Neuronal stem cell (in vitro differentiated cells): ENCODE measurements around the gene DOK3.
A peak's percentile ranks its signal among the peaks of the same experiment; 100 is the strongest.

Experiments used
- DNase-seq: peaks from one replicate; pipeline ENCODE4 v3.0.0-alpha.2; 2013; ENCODE audit warnings: low spot score
- H2AFZ ChIP-seq: one replicate; pipeline ENCODE4 v1.6.1; 2013; ENCODE audit warnings: mild to moderate bottlenecking, low read length, inconsistent platforms
- H2AK5ac ChIP-seq: 2 replicates; pipeline ENCODE4 v1.6.1; 2013; ENCODE audit warnings: low read depth, mild to moderate bottlenecking, inconsistent platforms, low read length, moderate library complexity, mixed read lengths
- H2BK120ac ChIP-seq: 2 replicates; pipeline ENCODE4 v1.6.1; 2013; ENCODE audit warnings: low read depth, mild to moderate bottlenecking, inconsistent platforms, low read length, moderate library complexity, mixed read lengths
- H2BK12ac ChIP-seq: one replicate; pipeline ENCODE4 v1.6.1; 2013; ENCODE audit warnings: low read length, inconsistent platforms
- H2BK15ac ChIP-seq: 2 replicates; pipeline ENCODE4 v1.6.1; 2013; ENCODE audit warnings: mild to moderate bottlenecking, low read length, inconsistent platforms, mixed read lengths
- H2BK5ac ChIP-seq: one replicate; pipeline ENCODE4 v1.6.1; 2013; ENCODE audit warnings: inconsistent platforms, mild to moderate bottlenecking, low read length, moderate library complexity
- H3K14ac ChIP-seq: one replicate; pipeline ENCODE4 v1.6.1; 2013; ENCODE audit warnings: low read length, inconsistent platforms
- H3K18ac ChIP-seq: 2 replicates; pipeline ENCODE4 v1.6.1; 2013; ENCODE audit warnings: low read length, inconsistent platforms
- H3K23ac ChIP-seq: 2 replicates; pipeline ENCODE4 v1.6.1; 2013; ENCODE audit warnings: low read depth, mild to moderate bottlenecking, mixed read lengths, low read length, inconsistent platforms; ENCODE audit not compliant: poor library complexity
- H3K27ac ChIP-seq: replicated peaks from 3 replicates; pipeline ENCODE4 v1.5.1; 2013; ENCODE audit warnings: low read length, inconsistent platforms
- H3K27me3 ChIP-seq, 3 experiments: 2 replicates each; pipeline ENCODE4 v1.6.1; 2013; ENCODE audit warnings: low read length in 3 of 3, mild to moderate bottlenecking in 2 of 3, inconsistent platforms in 1 of 3, low read depth in 1 of 3, mixed read lengths in 1 of 3, moderate library complexity in 1 of 3; ENCODE audit not compliant: control insufficient read depth in 3 of 3, insufficient read depth in 3 of 3
- H3K36me3 ChIP-seq, 2 donors: replicated peaks in 1 of 2; 2 replicates each; pipeline ENCODE4 v1.6.1; 2013; ENCODE audit warnings: low read length in 2 of 2; ENCODE audit not compliant: control insufficient read depth in 2 of 2, insufficient read depth in 2 of 2
- H3K4ac ChIP-seq: 2 replicates; pipeline ENCODE4 v1.6.1; 2013; ENCODE audit warnings: inconsistent platforms, mild to moderate bottlenecking, low read length, moderate library complexity
- H3K4me1 ChIP-seq, 2 donors: 1 replicate in 1 of 2; 2 replicates in 1 of 2; pipeline ENCODE4 v1.6.1; 2013; ENCODE audit warnings: low read length in 2 of 2, low read depth in 1 of 2; ENCODE audit not compliant: control insufficient read depth in 2 of 2, insufficient read depth in 1 of 2
- H3K4me2 ChIP-seq: one replicate; pipeline ENCODE4 v1.6.1; 2013; ENCODE audit warnings: mild to moderate bottlenecking, low read length, inconsistent platforms; ENCODE audit not compliant: insufficient read depth, poor library complexity, severe bottlenecking
- H3K4me3 ChIP-seq, 2 donors: 2 replicates each; pipeline ENCODE4 v1.5.1; 2013; ENCODE audit warnings: low read length in 2 of 2, mild to moderate bottlenecking in 2 of 2, inconsistent platforms in 1 of 2, moderate library complexity in 1 of 2
- H3K79me1 ChIP-seq: one replicate; pipeline ENCODE4 v1.6.1; 2013; ENCODE audit warnings: low read depth, mild to moderate bottlenecking, inconsistent platforms, low read length, moderate library complexity
- H3K9ac ChIP-seq: one replicate; pipeline ENCODE4 v1.6.1; 2013; ENCODE audit warnings: mild to moderate bottlenecking, low read depth, low read length, inconsistent platforms; ENCODE audit not compliant: poor library complexity
- H3K9me3 ChIP-seq, 2 donors: replicated peaks in 1 of 2; 2 replicates each; pipeline versions ENCODE3 to v1.6.1; 2013; ENCODE audit warnings: low read length in 2 of 2, mild to moderate bottlenecking in 2 of 2, inconsistent platforms in 1 of 2, low read depth in 1 of 2, mixed read lengths in 1 of 2, moderate library complexity in 1 of 2; ENCODE audit not compliant: control insufficient read depth in 2 of 2, insufficient read depth in 1 of 2
- H4K8ac ChIP-seq: one replicate; pipeline ENCODE4 v1.6.1; 2013; ENCODE audit warnings: low read depth, mild to moderate bottlenecking, inconsistent platforms, low read length, moderate library complexity
- H4K91ac ChIP-seq: one replicate; pipeline ENCODE4 v1.6.1; 2013; ENCODE audit warnings: low read length, low read depth, mild to moderate bottlenecking, inconsistent platforms; ENCODE audit not compliant: poor library complexity
- WGBS, 2 donors: extraction: QIAGEN DNeasy Blood & Tissue Kit; methylation state at CpG; one replicate each; pipeline ENCODE4 v1.1.7; 2013; ENCODE audit warnings: missing lambda C conversion rate in 2 of 2, mixed read lengths in 1 of 2; ENCODE audit not compliant: insufficient read length in 2 of 2, insufficient replicate concordance in 1 of 2; ENCODE audit errors: extremely low coverage in 2 of 2; 5-methylcytosine and 5-hydroxymethylcytosine counted together

The DOK3 gene

DNA sequence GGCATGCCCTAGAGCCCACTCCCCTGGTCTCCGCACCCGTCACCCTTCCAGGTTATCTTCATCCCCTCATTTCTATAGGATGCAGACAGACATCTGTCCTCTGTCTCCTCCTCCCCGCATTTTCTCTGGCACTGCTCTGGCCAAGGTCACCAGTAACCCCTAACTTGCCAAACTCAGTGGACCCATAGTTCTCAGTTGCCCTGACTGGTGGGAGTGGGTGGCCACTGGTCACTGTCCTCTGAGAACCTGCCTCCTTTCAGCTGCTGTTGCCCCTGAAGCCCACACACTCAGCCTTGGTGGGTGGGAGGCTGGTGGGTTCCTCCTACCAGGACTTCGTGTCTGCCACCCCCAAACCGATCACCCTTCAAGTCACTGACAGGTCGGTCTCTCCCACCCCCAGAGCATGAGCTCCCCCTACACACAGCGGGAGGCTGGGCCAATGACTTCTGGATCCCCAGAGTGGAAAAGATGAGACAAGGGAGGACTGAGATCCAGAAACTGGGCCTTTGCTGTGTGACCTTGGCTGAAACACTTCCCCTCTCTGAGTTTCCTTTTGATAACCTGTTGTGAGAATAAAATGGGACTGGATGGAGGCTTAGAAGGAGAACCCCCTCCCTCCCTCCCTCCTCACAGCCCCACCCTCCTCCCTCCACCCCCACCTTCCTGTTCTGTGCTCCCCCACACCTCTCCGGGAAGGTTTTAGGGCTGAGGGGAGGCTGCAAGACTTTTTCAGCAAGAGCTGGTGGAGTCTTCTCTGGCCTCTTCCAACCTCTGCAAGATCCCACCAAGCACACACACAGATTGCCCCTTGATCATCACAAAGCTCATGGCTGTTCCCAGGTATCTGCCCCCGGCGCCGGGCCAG lies 33.8 kb downstream of the DOK3 start:
- Histone ChIP-seq H3K9me3 (peaks cover 0 to 1% of the 10 kb centered on the region in 2 donors), H2BK5ac (no peak overlapping the region), H3K27me3 (no peaks in the 10 kb centered on the region), H3K4me2 (no peak overlapping the region), H2AFZ (no peak overlapping the region), H3K79me1 (peaks cover 15% of the 10 kb centered on the region), H3K4me3 (no peak overlapping the region), H4K8ac (no peak overlapping the region), H2BK15ac (no peak overlapping the region), H3K9ac (peak overlapping the region; percentile 45), H2AK5ac (peak overlapping the region; percentile 49), H2BK12ac (no peak overlapping the region), H2BK120ac (no peak overlapping the region), H3K23ac (no peak overlapping the region), H3K4ac (no peak overlapping the region), H4K91ac (no peak overlapping the region), H3K14ac (no peak overlapping the region), H3K18ac (no peak overlapping the region), H3K36me3 (peaks cover 23 to 33% of the 10 kb centered on the region in 2 donors), H3K4me1 (peaks cover 22 to 31% of the 10 kb centered on the region in 2 donors), H3K27ac (peak overlapping the region; percentile 1)
- DNase-seq = no peak
- WGBS, 2 donors = no CpG with 5 or more reads among the region's 11 CpGs

DNA sequence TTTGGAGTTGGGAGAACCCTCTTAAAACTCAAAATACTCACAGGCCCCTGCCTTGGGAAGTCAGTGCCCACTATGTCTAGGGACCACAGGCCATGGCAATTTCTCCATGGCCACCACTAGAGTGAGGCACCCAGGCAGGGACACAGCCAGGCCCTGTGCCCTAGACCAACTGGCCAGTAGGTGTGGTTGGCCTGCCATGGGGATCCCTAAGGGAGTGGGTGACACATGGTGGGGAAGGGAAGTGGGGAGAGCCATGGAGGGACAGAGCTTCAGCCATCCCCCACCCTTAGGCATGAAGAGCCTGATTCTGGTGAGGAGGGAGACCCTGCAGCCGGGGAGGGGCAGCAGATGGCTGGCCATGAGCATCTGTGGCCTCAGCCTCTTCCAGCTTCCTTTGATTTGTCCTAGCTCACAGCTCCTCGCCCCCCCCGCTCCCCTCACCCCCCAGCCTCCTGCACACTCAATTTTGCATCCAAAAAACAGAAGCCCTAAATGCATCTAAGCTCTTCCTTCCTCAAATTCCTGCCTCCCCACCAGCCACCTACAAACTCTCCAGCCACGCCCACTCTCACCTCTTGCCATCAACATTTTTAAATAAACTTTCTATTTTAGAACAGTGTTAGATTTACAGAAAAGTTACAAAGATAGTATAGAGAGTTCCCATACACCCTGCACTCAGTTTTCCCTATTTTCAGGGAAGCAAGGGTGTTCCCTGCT lies 34.6 kb downstream of the DOK3 start:
- H3K4me3 ChIP-seq = no peak overlapping the region
- no peak overlapping the region for H3K27ac ChIP-seq
- peaks cover 18% of the 10 kb centered on the region for H3K79me1 ChIP-seq
- no CpG with 5 or more reads among the region's 4 CpGs for WGBS, 2 donors
- H3K4me2 ChIP-seq = no peak overlapping the region
- H2BK12ac ChIP-seq = no peak overlapping the region
- no peak overlapping the region for H2BK5ac ChIP-seq
- H3K4me1 ChIP-seq = peaks cover 30 to 37% of the 10 kb centered on the region in 2 donors
- H3K14ac ChIP-seq = no peak overlapping the region
- no peak overlapping the region for H2AFZ ChIP-seq
- H3K27me3 ChIP-seq = no peaks in the 10 kb centered on the region
- H3K9ac ChIP-seq = no peak overlapping the region
- peak overlapping the region; percentile 42 for H3K18ac ChIP-seq
- peak overlapping the region; percentile 27 for H2AK5ac ChIP-seq
- H3K36me3 ChIP-seq = peaks cover 26 to 39% of the 10 kb centered on the region in 2 donors
- H2BK15ac ChIP-seq = no peak overlapping the region
- no peak for DNase-seq
- H2BK120ac ChIP-seq = no peak overlapping the region
- no peak overlapping the region for H4K91ac ChIP-seq
- peaks cover 0 to 1% of the 10 kb centered on the region in 2 donors for H3K9me3 ChIP-seq
- H3K23ac ChIP-seq = no peak overlapping the region
- no peak overlapping the region for H4K8ac ChIP-seq
- no peak overlapping the region for H3K4ac ChIP-seq

GRCh38 chr5:177474002-177474476 lies 35.6 kb downstream of the DOK3 start:
- H3K4ac ChIP-seq = no peak overlapping the region
- no peak overlapping the region for H2AFZ ChIP-seq
- no CpG with 5 or more reads among the region's 7 CpGs for WGBS, 2 donors
- H3K79me1 ChIP-seq = peaks cover 23% of the 10 kb centered on the region
- peak overlapping the region; percentile 86 for H3K18ac ChIP-seq
- H2BK12ac ChIP-seq = no peak overlapping the region
- no peak overlapping the region for H2AK5ac ChIP-seq
- H2BK120ac ChIP-seq = no peak overlapping the region
- no peaks in the 10 kb centered on the region for H3K27me3 ChIP-seq
- H3K4me1 ChIP-seq = peaks cover 39 to 41% of the 10 kb centered on the region in 2 donors
- H3K4me3 ChIP-seq = peak overlapping the region in 1 of 2 donors; percentile 94
- peaks cover 23 to 40% of the 10 kb centered on the region in 2 donors for H3K36me3 ChIP-seq
- no peak overlapping the region for H3K9ac ChIP-seq
- no peaks in the 10 kb centered on the region for H3K9me3 ChIP-seq
- DNase-seq = no peak
- H2BK5ac ChIP-seq = no peak overlapping the region
- no peak overlapping the region for H4K8ac ChIP-seq
- no peak overlapping the region for H3K23ac ChIP-seq
- H3K27ac ChIP-seq = peak overlapping the region; percentile 33
- no peak overlapping the region for H3K4me2 ChIP-seq
- no peak overlapping the region for H3K14ac ChIP-seq
- no peak overlapping the region for H2BK15ac ChIP-seq
- H4K91ac ChIP-seq = peak overlapping the region; percentile 6
